RWPE2 (cell line): ENCODE data around the gene NOS1AP.

ENCODE experiments used
- ATAC-seq: fragments of 200-7000 bp; cut with Tn5 transposase; 3 replicates; pipeline ENCODE4 v1.9.1; 2021; ENCODE audit warnings: low read depth
- DNase-seq: peaks from one replicate; pipeline ENCODE4 v3.0.0-alpha.2; 2020; ENCODE audit warnings: low spot score
- H3K27ac ChIP-seq: fragments of 450-650 bp; 2 replicates; pipeline ENCODE4 v1.5.1; 2017; ENCODE audit warnings: mild to moderate bottlenecking; ENCODE audit not compliant: poor library complexity, severe bottlenecking
- H3K27me3 ChIP-seq: fragments of 250-450 bp; sonication (Bioruptor Pico); 2 replicates; pipeline ENCODE4 v1.5.1; 2021; ENCODE audit warnings: mild to moderate bottlenecking, moderate library complexity; ENCODE audit not compliant: insufficient read depth, poor library complexity, severe bottlenecking
- H3K36me3 ChIP-seq: fragments of 250-450 bp; sonication (Bioruptor Pico); 2 replicates; pipeline ENCODE4 v1.5.1; 2020; ENCODE audit warnings: low read depth, mild to moderate bottlenecking, moderate library complexity
- H3K4me1 ChIP-seq: fragments of 250-450 bp; sonication (Bioruptor Pico); 2 replicates; pipeline ENCODE4 v1.5.1; 2021; ENCODE audit warnings: mild to moderate bottlenecking, moderate library complexity; ENCODE audit not compliant: insufficient read depth, poor library complexity, severe bottlenecking
- H3K4me3 ChIP-seq: fragments of 250-450 bp; sonication (Bioruptor Pico); 2 replicates; pipeline ENCODE4 v1.5.1; 2021; ENCODE audit warnings: mild to moderate bottlenecking, moderate library complexity; ENCODE audit not compliant: severe bottlenecking
- H3K9me3 ChIP-seq: fragments of 250-450 bp; sonication (Bioruptor Pico); 2 replicates; pipeline ENCODE4 v1.5.1; 2021; ENCODE audit warnings: mild to moderate bottlenecking, moderate library complexity; ENCODE audit not compliant: severe bottlenecking
- TF ChIP-seq, protein P1 (sequence below): fragments of 450-650 bp; IDR thresholded peaks from one replicate; pipeline ENCODE4 v1.5.1; 2017; ENCODE audit warnings: mild to moderate bottlenecking, moderate library complexity; ENCODE audit not compliant: poor library complexity, severe bottlenecking

Gene NOS1AP

DNA sequence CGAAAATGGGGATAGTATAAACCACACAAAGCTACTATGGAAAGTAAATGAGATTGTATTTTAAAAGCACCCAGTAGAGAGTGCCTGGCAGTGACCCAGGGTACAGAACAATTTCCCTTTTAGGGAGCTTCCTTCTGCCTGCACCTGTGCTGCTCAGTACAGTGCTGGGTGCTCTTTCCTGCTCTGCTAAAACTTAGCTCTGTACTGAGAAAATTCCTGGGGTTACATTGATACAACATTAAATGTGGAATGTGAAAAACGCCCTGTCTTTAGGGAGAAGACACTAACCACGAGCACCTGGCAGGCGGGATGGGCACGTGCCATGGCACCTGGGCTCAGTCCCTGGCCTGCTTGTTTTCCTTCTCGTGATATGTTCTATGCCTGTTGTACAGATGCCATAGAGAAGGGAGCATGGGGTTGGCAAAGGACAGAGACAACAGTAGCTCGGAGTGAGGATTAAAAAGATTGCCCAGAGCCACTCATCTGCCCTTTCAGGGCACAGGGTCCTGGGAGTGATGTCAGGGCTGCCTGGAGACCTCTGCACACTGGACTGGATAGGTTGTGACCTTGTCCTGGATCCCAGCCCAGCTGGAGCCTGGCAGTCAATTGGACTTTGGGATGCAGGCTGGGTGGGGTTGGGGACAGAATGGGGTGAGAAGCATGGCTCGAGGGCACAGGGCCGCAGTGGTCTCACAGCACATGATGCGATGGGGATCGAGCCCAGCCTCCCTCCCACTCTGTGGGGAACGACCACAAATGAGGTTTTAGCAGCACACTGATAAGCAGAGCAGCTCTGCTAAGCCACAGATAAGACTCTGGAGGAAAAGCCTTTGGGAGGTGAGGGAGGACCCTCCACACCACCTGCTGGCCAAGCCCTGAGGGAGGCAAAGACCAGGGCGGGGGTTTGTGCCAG is 302.9 kb downstream of the NOS1AP start:
- no peaks in the 10 kb centered on the region for H3K27me3 ChIP-seq
- H3K4me1 ChIP-seq: peaks cover 19% of the 10 kb centered on the region
- no peaks in the 10 kb centered on the region for H3K9me3 ChIP-seq
- DNase-seq (no peak), ATAC-seq (peak; percentile 6; the same call in 1 of the 3 replicates)
- TF ChIP-seq, protein P1, sequence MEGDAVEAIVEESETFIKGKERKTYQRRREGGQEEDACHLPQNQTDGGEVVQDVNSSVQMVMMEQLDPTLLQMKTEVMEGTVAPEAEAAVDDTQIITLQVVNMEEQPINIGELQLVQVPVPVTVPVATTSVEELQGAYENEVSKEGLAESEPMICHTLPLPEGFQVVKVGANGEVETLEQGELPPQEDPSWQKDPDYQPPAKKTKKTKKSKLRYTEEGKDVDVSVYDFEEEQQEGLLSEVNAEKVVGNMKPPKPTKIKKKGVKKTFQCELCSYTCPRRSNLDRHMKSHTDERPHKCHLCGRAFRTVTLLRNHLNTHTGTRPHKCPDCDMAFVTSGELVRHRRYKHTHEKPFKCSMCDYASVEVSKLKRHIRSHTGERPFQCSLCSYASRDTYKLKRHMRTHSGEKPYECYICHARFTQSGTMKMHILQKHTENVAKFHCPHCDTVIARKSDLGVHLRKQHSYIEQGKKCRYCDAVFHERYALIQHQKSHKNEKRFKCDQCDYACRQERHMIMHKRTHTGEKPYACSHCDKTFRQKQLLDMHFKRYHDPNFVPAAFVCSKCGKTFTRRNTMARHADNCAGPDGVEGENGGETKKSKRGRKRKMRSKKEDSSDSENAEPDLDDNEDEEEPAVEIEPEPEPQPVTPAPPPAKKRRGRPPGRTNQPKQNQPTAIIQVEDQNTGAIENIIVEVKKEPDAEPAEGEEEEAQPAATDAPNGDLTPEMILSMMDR: no peak
- no peaks in the 10 kb centered on the region for H3K36me3 ChIP-seq
- no peak overlapping the region for H3K4me3 ChIP-seq
- H3K27ac ChIP-seq: peak overlapping the region; percentile 46

DNA sequence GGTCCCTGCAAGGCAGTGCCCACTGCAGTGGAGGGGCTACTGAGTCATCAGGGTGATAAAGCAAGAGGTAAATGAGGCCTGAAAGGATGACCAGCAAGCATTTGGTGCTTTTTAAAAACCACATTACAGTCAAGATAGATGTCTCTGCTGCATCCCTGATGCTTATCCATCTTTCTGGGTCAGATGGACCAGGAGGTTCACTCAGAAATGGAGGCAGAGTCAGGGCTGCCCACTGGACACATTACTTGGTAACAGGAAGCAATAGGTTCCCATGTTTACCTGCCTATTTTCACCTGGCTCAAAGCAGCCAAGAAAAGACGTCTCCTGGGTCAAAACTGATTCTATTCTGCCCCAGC is 303.6 kb downstream of the NOS1AP start:
- Histone ChIP-seq H3K27ac (peak overlapping the region; percentile 46), H3K4me1 (peaks cover 19% of the 10 kb centered on the region), H3K36me3 (no peaks in the 10 kb centered on the region), H3K27me3 (no peaks in the 10 kb centered on the region), H3K9me3 (no peaks in the 10 kb centered on the region), H3K4me3 (no peak overlapping the region)
- DNase-seq: no peak
- TF ChIP-seq, protein P1: no peak
- no peak for ATAC-seq

DNA sequence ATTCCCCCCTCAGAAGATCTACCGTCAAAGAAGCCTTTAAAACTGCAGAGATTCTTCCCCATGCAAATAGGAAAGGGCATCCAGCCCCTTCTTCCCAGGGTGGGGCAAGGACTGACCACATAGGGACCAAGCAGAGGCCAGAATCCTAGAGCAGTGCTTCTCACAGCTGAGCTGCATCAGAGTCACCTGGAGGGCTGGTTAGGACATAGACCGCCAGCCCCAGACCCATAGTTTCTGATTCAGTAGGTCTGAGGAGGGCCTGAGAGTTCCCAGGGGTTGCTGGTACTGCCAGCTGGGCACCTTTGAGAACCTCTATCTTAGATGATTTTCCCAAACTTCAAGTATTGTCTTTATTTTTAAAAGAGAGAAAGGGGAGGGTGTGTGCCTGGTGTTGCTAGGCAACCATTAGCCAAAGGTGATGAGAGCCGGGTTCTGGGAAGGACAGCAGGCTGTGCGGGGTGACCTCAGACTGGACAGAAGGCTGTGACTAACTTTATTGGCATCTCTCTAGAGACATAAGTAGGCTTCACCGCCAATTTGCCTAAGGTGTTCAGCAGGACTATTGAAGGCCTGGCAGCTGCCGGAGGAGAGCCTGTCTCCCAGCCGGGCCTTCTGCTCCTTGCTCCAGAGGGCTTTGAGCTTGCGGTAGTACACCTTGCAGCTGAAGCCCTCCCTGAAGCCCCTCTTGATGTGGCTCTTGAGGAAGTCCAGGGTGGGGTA is 304.2 kb downstream of the NOS1AP start:
- TF ChIP-seq, protein P1: no peak
- H3K36me3 ChIP-seq: no peaks in the 10 kb centered on the region
- ATAC-seq (peak; percentile 94), DNase-seq (peak; percentile 80)
- H3K9me3 ChIP-seq: no peaks in the 10 kb centered on the region
- peak overlapping the region; percentile 46 for H3K27ac ChIP-seq
- H3K4me1 ChIP-seq: peaks cover 19% of the 10 kb centered on the region
- no peak overlapping the region for H3K4me3 ChIP-seq
- H3K27me3 ChIP-seq: no peaks in the 10 kb centered on the region

DNA sequence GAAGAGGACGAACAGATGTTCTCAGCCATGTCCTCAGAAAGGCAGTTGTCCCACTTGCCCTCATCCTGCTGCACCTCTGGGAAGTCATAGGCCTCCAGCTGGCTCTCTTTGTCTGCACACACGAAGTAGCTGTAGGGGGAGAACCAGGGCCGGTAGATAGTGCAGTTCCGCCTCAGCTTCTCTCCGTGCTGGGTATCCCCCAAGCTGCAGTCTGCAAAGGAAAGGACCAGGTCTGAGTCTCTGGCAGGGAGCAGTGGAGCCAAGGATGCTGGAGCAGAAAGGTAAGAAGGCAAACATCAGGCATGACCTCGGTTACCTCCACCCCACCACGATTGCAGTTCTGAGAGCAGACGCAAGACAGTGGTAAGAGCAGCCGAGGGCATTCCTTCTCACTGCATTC is 304.9 kb downstream of the NOS1AP start:
- Histone ChIP-seq H3K27ac (peak overlapping the region; percentile 46), H3K4me3 (no peak overlapping the region), H3K36me3 (no peaks in the 10 kb centered on the region), H3K27me3 (no peaks in the 10 kb centered on the region), H3K9me3 (no peaks in the 10 kb centered on the region), H3K4me1 (peaks cover 19% of the 10 kb centered on the region)
- no peak for DNase-seq
- no peak for ATAC-seq
- TF ChIP-seq, protein P1: no peak
